Panc1 (cell line): ENCODE measurements around the gene KCNH5. TPM values are rescaled to one million over a fixed set of nuclear protein-coding genes. Genes with fewer than 3 reads are reported as not detected.

Experiments
- ATAC-seq: fragments of 200-7000 bp; cut with Tn5 transposase; 2 replicates; pipeline ENCODE4 v1.9.1; 2020; ENCODE audit warnings: mild to moderate bottlenecking, moderate library complexity
- BruUV-seq: library from RNA; stranded (reverse); fragments of 400-500 nt; replicated peaks from 2 replicates; lab custom pipeline; 2021; lab: Mats Ljungman, UMichigan
- CTCF ChIA-PET: fragments of 300-600 bp; sonication (Branson Sonifier 250); formaldehyde crosslinking; loops from one replicate; lab custom pipeline; 2022; ENCODE audit warnings: antibody characterized with exemption; lab: Charles Lee
- POLR2A ChIA-PET: fragments of 300-600 bp; sonication (Branson Sonifier 250); formaldehyde crosslinking; loops from one replicate; lab custom pipeline; 2022; ENCODE audit warnings: antibody characterized with exemption; lab: Charles Lee
- DNase-seq: peaks from one replicate; pipeline ENCODE4 v3.0.0-alpha.2; 2010; ENCODE audit warnings: low read depth, low spot score
- H3K27ac ChIP-seq: 2 replicates; pipeline ENCODE4 v1.5.1; 2011; ENCODE audit warnings: mild to moderate bottlenecking, low read length, inconsistent platforms
- H3K27me3 ChIP-seq: fragments of 200-500 bp; sonication (Bioruptor generic); 2 replicates; pipeline ENCODE4 v1.6.0; 2014; ENCODE audit warnings: low read length, inconsistent platforms; ENCODE audit not compliant: control insufficient read depth, insufficient read depth
- H3K36me3 ChIP-seq: fragments of 200-500 bp; sonication (Bioruptor generic); 2 replicates; pipeline ENCODE4 v1.5.1; 2014; ENCODE audit warnings: inconsistent platforms, mild to moderate bottlenecking, low read length, moderate library complexity; ENCODE audit not compliant: control insufficient read depth, insufficient read depth
- H3K4me1 ChIP-seq: 2 replicates; pipeline ENCODE4 v1.5.1; 2011; ENCODE audit warnings: inconsistent platforms, mild to moderate bottlenecking, low read length, moderate library complexity; ENCODE audit not compliant: control insufficient read depth, insufficient read depth
- H3K4me3 ChIP-seq, 2 experiments: 2 replicates each; pipeline ENCODE4 v1.5.1; 2011 to 2012; ENCODE audit warnings: low read depth in 2 of 2, low read length in 2 of 2, mild to moderate bottlenecking in 2 of 2, inconsistent platforms in 1 of 2, moderate library complexity in 1 of 2
- H3K9me3 ChIP-seq: fragments of 200-500 bp; sonication (Bioruptor generic); 2 replicates; pipeline ENCODE4 v1.5.1; 2014; ENCODE audit warnings: low read depth, mild to moderate bottlenecking, inconsistent platforms, low read length, moderate library complexity; ENCODE audit not compliant: control insufficient read depth, insufficient read depth
- POLR2AphosphoS5 ChIP-seq: IDR thresholded peaks from 2 replicates; pipeline ENCODE4 v1.6.1; 2012; ENCODE audit warnings: mild to moderate bottlenecking, low read depth, low read length, moderate library complexity
- SIN3A ChIP-seq: IDR thresholded peaks from 2 replicates; pipeline ENCODE4 v1.6.1; 2012; ENCODE audit warnings: low read depth, mild to moderate bottlenecking, low read length, moderate library complexity, borderline replicate concordance; ENCODE audit not compliant: insufficient read depth
- TCF7L2 ChIP-seq: IDR thresholded peaks from 2 replicates; pipeline ENCODE4 v1.6.1; 2011; ENCODE audit warnings: mild to moderate bottlenecking, low read depth, low read length, inconsistent platforms
- in situ Hi-C: cut with HindIII; loops from 2 replicates; pipeline ENCODE4 v1.10.0; 2016; ENCODE audit warnings: low sequenced_read_pairs, low pct_unique_long_range_greater_than_20kb
- intact Hi-C: fragments of 100-400 bp; cut with micrococcal nuclease; formaldehyde crosslinking; loops from one replicate; pipeline ENCODE4 v1.10.0; 2022; ENCODE audit not compliant: unreplicated experiment
- total RNA-seq: library from RNA; stranded (reverse); gene quantifications from one replicate; pipeline ENCODE4 v1.2.1, GENCODE V29; 2021; ENCODE audit not compliant: unreplicated experiment
- TF ChIP-seq, protein P1 (sequence below): fragments of 450-650 bp; IDR thresholded peaks from 2 replicates; pipeline ENCODE4 v1.5.1; 2017; ENCODE audit warnings: mild to moderate bottlenecking
- TF ChIP-seq, protein P2 (sequence below), 2 experiments: IDR thresholded peaks; 2 replicates each; pipeline ENCODE4 v1.6.1; 2011 to 2012; ENCODE audit warnings: low read depth in 2 of 2, control low read depth in 1 of 2, low read length in 1 of 2, mild to moderate bottlenecking in 1 of 2, moderate library complexity in 1 of 2; ENCODE audit not compliant: insufficient read depth in 1 of 2

The KCNH5 gene
- total RNA-seq, 1 experiment from 2014 or later: not detected

DNA sequence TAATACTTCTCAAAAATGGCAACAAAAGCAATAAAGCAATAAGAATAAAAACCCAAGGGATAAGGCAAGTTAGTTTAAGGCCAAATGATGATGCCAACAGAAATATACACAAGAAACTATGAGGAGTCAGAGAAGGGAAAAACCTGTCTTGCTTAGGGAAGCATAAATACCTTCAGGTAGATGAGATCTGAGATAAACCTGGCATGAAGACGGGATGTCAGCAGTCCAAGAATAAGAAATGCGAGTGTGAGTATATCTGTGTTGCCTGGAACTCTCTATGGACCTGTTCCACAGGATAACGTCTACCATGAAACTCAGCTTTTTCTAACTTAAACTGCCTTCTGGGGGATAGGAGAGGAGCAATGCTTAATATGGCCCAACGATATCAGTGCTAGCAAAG, 30.6 kb downstream of the KCNH5 start:
- no peak for DNase-seq
- ChIA-PET CTCF (no interaction called here), POLR2A (no interaction called here)
- no peaks in the 10 kb centered on the region for H3K36me3 ChIP-seq
- H3K27ac ChIP-seq: no peak overlapping the region
- no peaks in the 10 kb centered on the region for H3K27me3 ChIP-seq
- H3K4me1 ChIP-seq: no peaks in the 10 kb centered on the region
- TF ChIP-seq, protein P1, sequence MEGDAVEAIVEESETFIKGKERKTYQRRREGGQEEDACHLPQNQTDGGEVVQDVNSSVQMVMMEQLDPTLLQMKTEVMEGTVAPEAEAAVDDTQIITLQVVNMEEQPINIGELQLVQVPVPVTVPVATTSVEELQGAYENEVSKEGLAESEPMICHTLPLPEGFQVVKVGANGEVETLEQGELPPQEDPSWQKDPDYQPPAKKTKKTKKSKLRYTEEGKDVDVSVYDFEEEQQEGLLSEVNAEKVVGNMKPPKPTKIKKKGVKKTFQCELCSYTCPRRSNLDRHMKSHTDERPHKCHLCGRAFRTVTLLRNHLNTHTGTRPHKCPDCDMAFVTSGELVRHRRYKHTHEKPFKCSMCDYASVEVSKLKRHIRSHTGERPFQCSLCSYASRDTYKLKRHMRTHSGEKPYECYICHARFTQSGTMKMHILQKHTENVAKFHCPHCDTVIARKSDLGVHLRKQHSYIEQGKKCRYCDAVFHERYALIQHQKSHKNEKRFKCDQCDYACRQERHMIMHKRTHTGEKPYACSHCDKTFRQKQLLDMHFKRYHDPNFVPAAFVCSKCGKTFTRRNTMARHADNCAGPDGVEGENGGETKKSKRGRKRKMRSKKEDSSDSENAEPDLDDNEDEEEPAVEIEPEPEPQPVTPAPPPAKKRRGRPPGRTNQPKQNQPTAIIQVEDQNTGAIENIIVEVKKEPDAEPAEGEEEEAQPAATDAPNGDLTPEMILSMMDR: no peak
- no peak for TF ChIP-seq POLR2AphosphoS5
- no peak for TF ChIP-seq SIN3A
- TF ChIP-seq TCF7L2: no peak
- TF ChIP-seq, protein P2, sequence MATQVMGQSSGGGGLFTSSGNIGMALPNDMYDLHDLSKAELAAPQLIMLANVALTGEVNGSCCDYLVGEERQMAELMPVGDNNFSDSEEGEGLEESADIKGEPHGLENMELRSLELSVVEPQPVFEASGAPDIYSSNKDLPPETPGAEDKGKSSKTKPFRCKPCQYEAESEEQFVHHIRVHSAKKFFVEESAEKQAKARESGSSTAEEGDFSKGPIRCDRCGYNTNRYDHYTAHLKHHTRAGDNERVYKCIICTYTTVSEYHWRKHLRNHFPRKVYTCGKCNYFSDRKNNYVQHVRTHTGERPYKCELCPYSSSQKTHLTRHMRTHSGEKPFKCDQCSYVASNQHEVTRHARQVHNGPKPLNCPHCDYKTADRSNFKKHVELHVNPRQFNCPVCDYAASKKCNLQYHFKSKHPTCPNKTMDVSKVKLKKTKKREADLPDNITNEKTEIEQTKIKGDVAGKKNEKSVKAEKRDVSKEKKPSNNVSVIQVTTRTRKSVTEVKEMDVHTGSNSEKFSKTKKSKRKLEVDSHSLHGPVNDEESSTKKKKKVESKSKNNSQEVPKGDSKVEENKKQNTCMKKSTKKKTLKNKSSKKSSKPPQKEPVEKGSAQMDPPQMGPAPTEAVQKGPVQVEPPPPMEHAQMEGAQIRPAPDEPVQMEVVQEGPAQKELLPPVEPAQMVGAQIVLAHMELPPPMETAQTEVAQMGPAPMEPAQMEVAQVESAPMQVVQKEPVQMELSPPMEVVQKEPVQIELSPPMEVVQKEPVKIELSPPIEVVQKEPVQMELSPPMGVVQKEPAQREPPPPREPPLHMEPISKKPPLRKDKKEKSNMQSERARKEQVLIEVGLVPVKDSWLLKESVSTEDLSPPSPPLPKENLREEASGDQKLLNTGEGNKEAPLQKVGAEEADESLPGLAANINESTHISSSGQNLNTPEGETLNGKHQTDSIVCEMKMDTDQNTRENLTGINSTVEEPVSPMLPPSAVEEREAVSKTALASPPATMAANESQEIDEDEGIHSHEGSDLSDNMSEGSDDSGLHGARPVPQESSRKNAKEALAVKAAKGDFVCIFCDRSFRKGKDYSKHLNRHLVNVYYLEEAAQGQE (IDR thresholded peaks at IDR 0.05; ENCODE audit: insufficient read depth in 1 of 2, low read depth in 2 of 2, low read length in 1 of 2): no peak
- intact Hi-C loops (no loop called here), in situ Hi-C loops (no loop called here)
- H3K9me3 ChIP-seq: no peaks in the 10 kb centered on the region
- H3K4me3 ChIP-seq: no peak overlapping the region
- ATAC-seq: no peak
- no TSS peak for BruUV-seq

DNA sequence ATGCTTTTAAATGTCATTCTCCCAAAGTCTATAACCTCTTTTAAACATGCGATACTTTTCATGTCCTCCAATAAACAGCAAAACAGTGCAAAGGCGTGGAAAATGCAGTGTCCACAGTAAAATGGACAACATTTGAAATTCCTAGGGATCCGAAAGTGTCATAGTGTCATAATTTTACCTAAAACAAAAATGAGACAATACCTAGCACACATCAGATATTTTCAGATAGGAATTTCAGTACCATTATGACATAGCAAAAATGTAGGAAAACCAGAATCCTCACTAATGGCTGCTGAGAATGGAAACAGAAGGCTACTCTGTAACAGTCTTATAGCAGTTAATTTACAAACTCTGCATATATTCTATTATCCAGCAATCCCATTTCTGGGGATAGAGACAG, 33.1 kb downstream of the KCNH5 start:
- ATAC-seq: no peak
- H3K9me3 ChIP-seq: no peaks in the 10 kb centered on the region
- TF ChIP-seq SIN3A (no peak), TCF7L2 (no peak), POLR2AphosphoS5 (no peak)
- TF ChIP-seq, protein P2 (IDR thresholded peaks at IDR 0.05; ENCODE audit: insufficient read depth in 1 of 2, low read depth in 2 of 2, low read length in 1 of 2): no peak
- TF ChIP-seq, protein P1: no peak
- BruUV-seq: no TSS peak
- H3K36me3 ChIP-seq: no peaks in the 10 kb centered on the region
- ChIA-PET POLR2A (no interaction called here), CTCF (no interaction called here)
- H3K27me3 ChIP-seq: no peaks in the 10 kb centered on the region
- no peaks in the 10 kb centered on the region for H3K4me1 ChIP-seq
- no peak overlapping the region for H3K4me3 ChIP-seq
- DNase-seq: no peak
- intact Hi-C loops (no loop called here), in situ Hi-C loops (no loop called here)
- no peak overlapping the region for H3K27ac ChIP-seq
